Prostate gland (tissue), 2 donors: ENCODE data around the gene DYNLRB2.

Experiments used
- POLR2A ChIP-seq: fragments of 450-650 bp; IDR thresholded peaks from one replicate; pipeline ENCODE4 v1.6.1; 2016; ENCODE audit warnings: antibody characterized with exemption, mild to moderate bottlenecking
- POLR2AphosphoS5 ChIP-seq: sonication (generic); formaldehyde crosslinking; IDR thresholded peaks from one replicate; pipeline ENCODE4 v1.6.1; 2017; ENCODE audit warnings: antibody characterized with exemption
- TF ChIP-seq, protein P1 (sequence below), 4 experiments: fragments of 200-600 bp in 2 of 4; fragments of 450-650 bp in 2 of 4; sonication (generic) in 2 of 4; IDR thresholded peaks; 1 replicate in 3 of 4; 2 replicates in 1 of 4; pipeline ENCODE4 v1.5.1; 2016 to 2019; ENCODE audit warnings: antibody characterized with exemption in 4 of 4, mild to moderate bottlenecking in 2 of 4, moderate library complexity in 2 of 4

DNA sequence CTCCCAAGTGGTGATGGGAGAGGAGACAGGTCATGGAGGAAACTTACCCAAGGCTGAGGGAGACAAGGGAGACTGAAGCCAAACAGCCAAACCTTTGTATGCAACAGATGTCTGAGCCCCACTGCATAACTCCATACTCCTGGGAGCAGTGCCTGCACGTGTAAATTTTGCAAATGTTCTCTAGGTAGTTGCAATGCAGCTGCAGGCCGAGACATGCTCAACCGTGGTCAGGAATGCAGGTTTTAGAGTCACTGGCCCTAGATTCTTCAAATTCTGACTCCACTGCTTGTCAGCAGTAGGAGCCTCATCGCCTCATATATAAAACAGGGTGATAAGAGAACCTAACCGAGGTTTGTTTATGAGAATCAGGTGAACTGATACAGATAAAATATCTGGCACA is 11.5 kb downstream of the DYNLRB2 start:
- TF ChIP-seq, protein P1, sequence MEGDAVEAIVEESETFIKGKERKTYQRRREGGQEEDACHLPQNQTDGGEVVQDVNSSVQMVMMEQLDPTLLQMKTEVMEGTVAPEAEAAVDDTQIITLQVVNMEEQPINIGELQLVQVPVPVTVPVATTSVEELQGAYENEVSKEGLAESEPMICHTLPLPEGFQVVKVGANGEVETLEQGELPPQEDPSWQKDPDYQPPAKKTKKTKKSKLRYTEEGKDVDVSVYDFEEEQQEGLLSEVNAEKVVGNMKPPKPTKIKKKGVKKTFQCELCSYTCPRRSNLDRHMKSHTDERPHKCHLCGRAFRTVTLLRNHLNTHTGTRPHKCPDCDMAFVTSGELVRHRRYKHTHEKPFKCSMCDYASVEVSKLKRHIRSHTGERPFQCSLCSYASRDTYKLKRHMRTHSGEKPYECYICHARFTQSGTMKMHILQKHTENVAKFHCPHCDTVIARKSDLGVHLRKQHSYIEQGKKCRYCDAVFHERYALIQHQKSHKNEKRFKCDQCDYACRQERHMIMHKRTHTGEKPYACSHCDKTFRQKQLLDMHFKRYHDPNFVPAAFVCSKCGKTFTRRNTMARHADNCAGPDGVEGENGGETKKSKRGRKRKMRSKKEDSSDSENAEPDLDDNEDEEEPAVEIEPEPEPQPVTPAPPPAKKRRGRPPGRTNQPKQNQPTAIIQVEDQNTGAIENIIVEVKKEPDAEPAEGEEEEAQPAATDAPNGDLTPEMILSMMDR (IDR thresholded peaks at IDR 0.05): no peak
- TF ChIP-seq POLR2A (no peak), POLR2AphosphoS5 (peak; percentile 18)
